Central memory CD8-positive, alpha-beta T cell (primary cell): ENCODE results near the gene SLX4IP.

ENCODE experiments used
- ATAC-seq: fragments of 150-1000 bp; cut with Tn5 transposase; replicated peaks from 2 replicates; pipeline ENCODE4 v1.10.0; 2022; ENCODE audit warnings: mild to moderate bottlenecking, moderate FRiP score, moderate number of reproducible peaks; ENCODE audit not compliant: poor library complexity, severe bottlenecking; ENCODE audit errors: extremely low read depth
- DNase-seq, 2 donors: peaks; one replicate each; pipeline ENCODE4 v3.0.0; 2021; ENCODE audit warnings: low spot score in 2 of 2
- H3K27ac Mint-ChIP-seq: one replicate; pipeline ENCODE4 v1.8.0; 2022; ENCODE audit warnings: low read depth, mild to moderate bottlenecking, moderate library complexity, mixed read lengths
- H3K27me3 Mint-ChIP-seq: one replicate; pipeline ENCODE4 v1.8.0; 2022; ENCODE audit warnings: mixed read lengths
- H3K36me3 Mint-ChIP-seq: one replicate; pipeline ENCODE4 v1.8.0; 2022; ENCODE audit warnings: mild to moderate bottlenecking, moderate library complexity, mixed read lengths; ENCODE audit not compliant: insufficient read depth
- H3K4me1 Mint-ChIP-seq: one replicate; pipeline ENCODE4 v1.8.0; 2022; ENCODE audit warnings: mixed read lengths
- H3K4me3 Mint-ChIP-seq: one replicate; pipeline ENCODE4 v1.8.0; 2022; ENCODE audit warnings: mild to moderate bottlenecking, moderate library complexity, mixed read lengths
- H3K9me3 Mint-ChIP-seq: one replicate; pipeline ENCODE4 v1.8.0; 2022; ENCODE audit warnings: mixed read lengths

Gene SLX4IP

DNA sequence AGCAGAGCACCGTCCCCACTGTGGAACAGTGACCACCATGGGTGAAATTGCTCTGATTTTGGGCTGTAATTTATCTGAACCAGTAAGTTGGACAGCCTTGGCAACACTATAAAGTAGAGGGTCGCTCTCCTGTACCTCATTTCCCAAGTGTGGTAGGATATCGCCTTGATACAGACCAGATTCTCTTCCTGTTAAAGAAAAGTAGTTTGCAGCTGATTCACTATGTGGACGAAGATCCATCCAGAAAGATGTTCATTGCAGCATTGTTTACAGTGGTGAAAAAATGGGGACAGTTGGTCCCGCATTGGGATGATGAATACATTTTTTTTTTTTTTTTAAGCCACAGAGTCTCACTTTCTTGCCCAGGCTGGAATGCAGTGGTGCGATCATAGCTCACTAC lies 74.3 kb downstream of the SLX4IP start:
- no peak overlapping the region for H3K27ac Mint-ChIP-seq
- H3K36me3 Mint-ChIP-seq, result peaks cover 3% of the 10 kb centered on the region
- H3K4me1 Mint-ChIP-seq, result peaks cover 22% of the 10 kb centered on the region
- H3K27me3 Mint-ChIP-seq, result no peaks in the 10 kb centered on the region
- H3K9me3 Mint-ChIP-seq, result no peaks in the 10 kb centered on the region
- H3K4me3 Mint-ChIP-seq, result no peak overlapping the region
- DNase-seq, result no peak
- no peak for ATAC-seq

DNA sequence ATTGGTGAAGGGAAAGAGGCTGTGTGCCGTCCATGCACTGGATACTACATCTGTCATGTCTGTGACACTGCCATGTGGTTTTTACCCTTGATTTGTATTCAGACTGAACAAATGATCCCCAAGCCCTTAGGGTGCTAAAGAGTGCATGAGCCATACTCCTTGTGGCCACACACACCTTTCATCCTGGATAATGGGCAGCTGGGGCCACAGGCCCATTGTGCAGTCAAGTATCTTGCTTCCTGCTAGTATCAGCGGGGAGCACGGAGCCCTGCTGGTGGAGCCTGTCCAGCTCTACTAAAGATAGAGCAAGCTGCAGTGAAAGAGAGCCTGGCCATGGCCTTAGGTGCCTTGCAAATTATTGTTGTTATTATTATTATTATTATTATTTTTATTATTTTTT lies 75.1 kb downstream of the SLX4IP start:
- no peak overlapping the region for H3K4me3 Mint-ChIP-seq
- H3K4me1 Mint-ChIP-seq, result peaks cover 28% of the 10 kb centered on the region
- no peak overlapping the region for H3K27ac Mint-ChIP-seq
- H3K27me3 Mint-ChIP-seq, result no peaks in the 10 kb centered on the region
- peaks cover 3% of the 10 kb centered on the region for H3K36me3 Mint-ChIP-seq
- H3K9me3 Mint-ChIP-seq, result no peaks in the 10 kb centered on the region
- no peak for ATAC-seq
- DNase-seq, result no peak

DNA sequence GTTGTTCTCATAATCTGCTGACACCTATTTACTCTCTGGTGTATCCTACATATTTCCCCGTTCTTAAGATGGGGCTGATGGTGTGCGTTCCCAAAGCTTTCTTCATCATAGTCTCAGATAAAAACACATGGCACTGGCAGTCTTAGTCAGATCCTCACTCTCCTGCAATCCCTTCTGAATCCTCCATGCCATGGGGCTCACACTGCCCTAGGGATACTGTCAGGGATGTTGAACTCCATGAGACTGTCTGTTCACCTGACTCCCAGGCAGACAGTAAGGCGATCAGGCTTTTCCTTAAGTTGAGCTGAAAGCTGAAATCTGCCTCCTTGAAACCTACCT lies 76.0 kb downstream of the SLX4IP start:
- H3K27ac Mint-ChIP-seq, result peak overlapping the region; percentile 80
- H3K9me3 Mint-ChIP-seq, result no peaks in the 10 kb centered on the region
- peak; percentile 8 for ATAC-seq
- DNase-seq, result no peak
- H3K4me1 Mint-ChIP-seq, result peaks cover 36% of the 10 kb centered on the region
- peaks cover 4% of the 10 kb centered on the region for H3K36me3 Mint-ChIP-seq
- no peaks in the 10 kb centered on the region for H3K27me3 Mint-ChIP-seq
- H3K4me3 Mint-ChIP-seq, result peak overlapping the region; percentile 64

GRCh38 chr20:10511509-10512251 lies 76.6 kb downstream of the SLX4IP start:
- ATAC-seq (peak; percentile 98), DNase-seq (peak in 1 of 2 donors; percentile 51)
- Mint-ChIP-seq H3K4me3 (peak overlapping the region; percentile 64), H3K27me3 (no peaks in the 10 kb centered on the region), H3K27ac (peak overlapping the region; percentile 80), H3K36me3 (peaks cover 4% of the 10 kb centered on the region), H3K4me1 (peaks cover 36% of the 10 kb centered on the region), H3K9me3 (no peaks in the 10 kb centered on the region)

DNA sequence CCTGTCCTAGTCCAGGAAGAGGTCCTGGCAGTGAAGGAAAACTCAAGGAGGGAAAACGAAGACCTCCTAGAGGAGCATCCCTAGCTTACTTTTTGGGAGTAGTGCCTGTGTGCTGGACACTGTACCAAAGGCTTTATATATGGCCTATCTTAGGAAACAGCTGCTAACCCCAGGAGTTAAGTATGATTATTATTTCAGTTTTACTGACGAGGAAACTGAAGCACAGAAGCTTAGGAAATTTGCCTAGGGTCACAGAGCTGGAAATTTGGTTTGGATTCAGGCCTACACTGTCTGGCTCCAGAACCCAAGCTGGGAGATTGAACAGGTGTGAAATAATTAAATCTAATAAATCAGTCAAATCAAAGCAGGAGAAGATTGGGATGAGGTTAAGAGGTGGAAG lies 78.0 kb downstream of the SLX4IP start:
- no peak overlapping the region for H3K27ac Mint-ChIP-seq
- no peak for DNase-seq
- ATAC-seq, result no peak
- H3K27me3 Mint-ChIP-seq, result no peaks in the 10 kb centered on the region
- H3K9me3 Mint-ChIP-seq, result no peaks in the 10 kb centered on the region
- H3K36me3 Mint-ChIP-seq, result peaks cover 4% of the 10 kb centered on the region
- H3K4me1 Mint-ChIP-seq, result peaks cover 31% of the 10 kb centered on the region
- no peak overlapping the region for H3K4me3 Mint-ChIP-seq

DNA sequence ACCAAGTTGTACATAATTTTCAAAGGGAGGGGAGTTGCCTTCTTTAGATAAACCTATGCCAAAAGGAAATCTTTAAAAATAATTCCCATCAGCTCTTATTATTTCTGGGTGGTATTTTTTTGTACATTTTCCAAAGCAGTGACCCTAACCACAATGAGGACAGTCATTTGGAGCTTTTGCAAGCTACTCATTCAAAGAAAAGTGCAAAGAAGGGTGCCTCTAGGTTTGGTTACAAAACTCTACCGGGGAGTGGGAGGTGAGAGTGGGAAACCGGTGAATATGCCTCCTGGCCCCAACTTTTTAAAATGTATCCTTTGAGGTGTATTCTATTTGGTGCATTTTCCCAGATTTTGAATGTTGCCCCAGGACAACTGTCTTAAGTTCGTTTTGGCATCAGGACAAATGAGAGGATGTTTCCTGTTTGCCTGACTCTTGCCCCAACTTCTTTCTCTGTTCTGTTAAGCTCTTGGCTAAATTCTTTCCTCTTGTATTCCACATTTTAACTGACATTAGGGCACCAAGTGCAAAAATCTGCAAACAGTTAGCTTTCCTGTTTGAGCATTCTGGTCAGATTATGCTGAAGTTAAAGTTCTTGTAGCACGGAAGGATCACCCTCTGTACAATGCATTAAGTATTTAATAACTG lies 78.9 kb downstream of the SLX4IP start:
- Mint-ChIP-seq H3K36me3 (peaks cover 4% of the 10 kb centered on the region), H3K4me3 (no peak overlapping the region), H3K9me3 (no peaks in the 10 kb centered on the region), H3K4me1 (peaks cover 33% of the 10 kb centered on the region), H3K27ac (peak overlapping the region; percentile 62), H3K27me3 (no peaks in the 10 kb centered on the region)
- ATAC-seq, result no peak
- DNase-seq, result no peak

GRCh38 chr20:10516529-10516928 lies 81.4 kb downstream of the SLX4IP start:
- Mint-ChIP-seq H3K36me3 (peaks cover 3% of the 10 kb centered on the region), H3K27me3 (no peaks in the 10 kb centered on the region), H3K4me1 (peaks cover 46% of the 10 kb centered on the region), H3K27ac (no peak overlapping the region), H3K4me3 (no peak overlapping the region), H3K9me3 (no peaks in the 10 kb centered on the region)
- ATAC-seq, result no peak
- DNase-seq, result no peak

DNA sequence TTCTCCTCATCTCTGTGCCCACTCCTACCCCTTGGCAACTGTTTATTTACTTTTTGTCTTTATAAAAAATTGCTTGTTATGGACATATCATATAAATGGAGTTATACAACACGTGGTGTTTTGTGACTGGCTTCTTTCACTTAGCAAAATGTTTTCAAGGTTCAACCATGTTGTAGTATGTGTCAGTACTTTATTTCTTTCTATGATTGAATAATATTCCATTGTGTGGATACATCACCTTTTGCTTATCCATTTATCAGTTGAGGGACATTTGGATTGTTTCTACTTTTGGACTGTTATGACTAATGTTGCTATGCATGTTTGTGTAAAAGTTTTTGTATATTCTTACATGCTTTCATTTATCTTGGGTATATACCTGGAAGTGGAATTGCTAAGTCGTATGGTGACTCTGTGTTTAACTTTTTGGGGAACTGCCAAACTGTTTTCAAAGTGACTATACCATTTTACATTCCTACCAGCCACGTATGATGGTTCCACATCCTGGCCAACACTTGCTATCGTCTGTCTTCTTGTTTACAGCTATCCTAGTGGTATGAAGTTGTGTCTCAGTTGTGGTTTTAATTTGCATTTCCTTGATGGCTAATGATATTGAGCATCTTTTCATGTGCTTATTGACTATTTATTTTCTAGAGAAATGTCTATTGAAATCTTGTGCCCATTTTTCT lies 84.4 kb downstream of the SLX4IP start:
- H3K4me1 Mint-ChIP-seq, result peaks cover 34% of the 10 kb centered on the region
- no peaks in the 10 kb centered on the region for H3K27me3 Mint-ChIP-seq
- DNase-seq (no peak), ATAC-seq (peak; percentile 71)
- H3K27ac Mint-ChIP-seq, result peak overlapping the region; percentile 55
- peaks cover 4% of the 10 kb centered on the region for H3K36me3 Mint-ChIP-seq
- H3K4me3 Mint-ChIP-seq, result no peak overlapping the region
- no peaks in the 10 kb centered on the region for H3K9me3 Mint-ChIP-seq

DNA sequence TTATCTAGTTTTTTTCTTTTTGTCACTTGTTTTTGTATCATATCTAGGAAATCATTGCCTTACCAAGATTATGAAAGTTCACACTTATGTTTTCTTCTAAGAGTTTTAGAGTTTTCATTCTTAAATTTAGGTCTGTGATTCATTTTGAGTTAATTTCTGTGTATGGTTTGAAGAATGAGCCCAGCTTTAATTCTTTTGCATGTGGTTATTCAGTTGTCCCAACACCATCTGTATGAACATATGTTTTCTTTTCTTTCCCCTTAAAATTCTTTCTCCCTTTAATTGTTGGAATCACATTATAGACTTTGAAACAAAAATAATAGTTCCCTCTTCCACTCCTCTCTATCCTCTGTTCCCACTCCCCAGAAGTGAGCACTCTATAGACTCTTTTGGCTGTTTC lies 85.4 kb downstream of the SLX4IP start:
- no peaks in the 10 kb centered on the region for H3K9me3 Mint-ChIP-seq
- H3K4me1 Mint-ChIP-seq, result peaks cover 27% of the 10 kb centered on the region
- ATAC-seq (no peak), DNase-seq (no peak)
- no peaks in the 10 kb centered on the region for H3K27me3 Mint-ChIP-seq
- no peak overlapping the region for H3K4me3 Mint-ChIP-seq
- H3K27ac Mint-ChIP-seq, result peak overlapping the region; percentile 17
- H3K36me3 Mint-ChIP-seq, result peaks cover 4% of the 10 kb centered on the region

DNA sequence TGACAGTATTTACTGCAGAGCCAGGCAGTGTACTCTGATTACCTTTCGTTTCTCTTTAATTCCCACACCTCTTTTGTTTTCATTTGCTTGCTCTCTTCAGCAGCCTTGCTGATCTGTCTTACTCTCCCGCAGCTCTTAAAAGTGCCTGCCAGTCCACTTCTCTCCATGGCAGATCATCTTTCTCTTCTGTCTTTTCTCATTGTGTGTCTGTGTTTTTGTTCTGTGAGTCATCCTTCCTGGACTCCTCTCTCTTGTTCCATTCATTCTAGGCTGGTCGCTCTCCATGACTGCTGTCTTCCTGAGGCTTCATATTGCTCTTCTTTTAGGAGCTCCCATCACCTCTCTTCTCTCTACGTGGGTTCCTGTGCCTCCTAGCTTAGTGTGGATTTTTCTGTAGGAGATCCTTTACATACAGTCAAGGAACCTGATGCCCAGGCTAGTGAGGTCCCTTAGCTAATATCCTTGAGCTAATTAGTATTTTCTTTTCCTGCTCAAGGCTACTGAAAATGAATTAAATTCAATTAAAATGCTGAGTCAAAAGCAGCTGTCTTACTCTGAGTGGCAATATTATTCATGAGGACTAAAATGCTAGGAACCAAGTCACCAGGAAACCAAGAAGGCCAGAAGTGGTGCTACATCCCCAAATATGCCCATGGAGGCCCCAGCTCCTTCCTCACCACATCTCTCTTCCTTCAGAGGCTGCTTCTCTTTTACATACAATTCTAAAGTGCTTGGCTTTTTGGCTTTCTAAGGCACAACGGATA lies 86.1 kb downstream of the SLX4IP start:
- no peak overlapping the region for H3K4me3 Mint-ChIP-seq
- peak overlapping the region; percentile 17 for H3K27ac Mint-ChIP-seq
- no peaks in the 10 kb centered on the region for H3K9me3 Mint-ChIP-seq
- DNase-seq, result no peak
- H3K27me3 Mint-ChIP-seq, result no peaks in the 10 kb centered on the region
- ATAC-seq, result no peak
- peaks cover 20% of the 10 kb centered on the region for H3K4me1 Mint-ChIP-seq
- peaks cover 2% of the 10 kb centered on the region for H3K36me3 Mint-ChIP-seq

- Mint-ChIP-seq H3K36me3 (peaks cover 2% of the 10 kb centered on the region), H3K27ac (no peak overlapping the region), H3K9me3 (no peaks in the 10 kb centered on the region), H3K27me3 (no peaks in the 10 kb centered on the region), H3K4me1 (peaks cover 20% of the 10 kb centered on the region), H3K4me3 (no peak overlapping the region)
- DNase-seq (no peak), ATAC-seq (no peak)
These were observed 86.7 kb downstream of the SLX4IP start for GRCh38 chr20:10521836-10522235.

- H3K27ac Mint-ChIP-seq, result no peak overlapping the region
- peaks cover 2% of the 10 kb centered on the region for H3K36me3 Mint-ChIP-seq
These were observed 87.2 kb downstream of the SLX4IP start for GRCh38 chr20:10522328-10522727.

More at GRCh38 chr20:10522328-10522727, 87.2 kb downstream of the SLX4IP start:
- Mint-ChIP-seq H3K9me3 (no peaks in the 10 kb centered on the region), H3K4me1 (peaks cover 20% of the 10 kb centered on the region), H3K4me3 (no peak overlapping the region), H3K27me3 (no peaks in the 10 kb centered on the region)
- DNase-seq (no peak), ATAC-seq (no peak)
